Upper lobe of left lung (tissue), 6 donors: ENCODE measurements around the gene CRB1. TPM values are rescaled to one million over a fixed set of nuclear protein-coding genes. Genes with fewer than 3 reads are reported as not detected.

Source experiments
- ATAC-seq, 2 donors: fragments of 200-7000 bp; cut with Tn5 transposase; one replicate each; pipeline ENCODE4 v1.9.1; 2022; ENCODE audit warnings: mild to moderate bottlenecking in 2 of 2, moderate library complexity in 2 of 2; ENCODE audit not compliant: low FRiP score in 2 of 2
- DNase-seq, 2 donors: peaks; one replicate each; pipeline ENCODE4 v3.0.0-alpha.2; 2019 to 2020
- H3K27ac ChIP-seq, 4 donors: fragments of 200-600 bp; sonication (generic); one replicate each; pipeline ENCODE4 v1.5.1; 2016 to 2019
- H3K27me3 ChIP-seq, 4 donors: fragments of 200-600 bp; sonication (generic); one replicate each; pipeline ENCODE4 v1.5.1; 2017 to 2019
- H3K36me3 ChIP-seq, 4 donors: fragments of 200-600 bp; sonication (generic); one replicate each; pipeline ENCODE4 v1.5.1; 2016 to 2019
- H3K4me1 ChIP-seq, 4 donors: fragments of 200-600 bp; sonication (generic); one replicate each; pipeline ENCODE4 v1.5.1; 2018 to 2019
- H3K4me3 ChIP-seq, 4 donors: fragments of 200-600 bp; sonication (generic); one replicate each; pipeline ENCODE4 v1.5.1; 2017 to 2019; ENCODE audit warnings: mild to moderate bottlenecking in 2 of 4, moderate library complexity in 1 of 4
- H3K9me3 ChIP-seq, 4 donors: fragments of 200-600 bp; sonication (generic); one replicate each; pipeline ENCODE4 v1.5.1; 2018 to 2019
- EP300 ChIP-seq, 4 donors: sonication (generic); formaldehyde crosslinking; IDR thresholded peaks; one replicate each; pipeline ENCODE4 v1.5.1; 2017; ENCODE audit warnings: antibody characterized with exemption in 4 of 4, control low read depth in 2 of 4
- POLR2A ChIP-seq, 4 donors: fragments of 450-650 bp; IDR thresholded peaks; one replicate each; pipeline ENCODE4 v1.5.1; 2016 to 2017; ENCODE audit warnings: antibody characterized with exemption in 4 of 4, mild to moderate bottlenecking in 2 of 4
- POLR2AphosphoS5 ChIP-seq, 2 donors: sonication (generic); formaldehyde crosslinking; IDR thresholded peaks; one replicate each; pipeline ENCODE4 v1.5.1; 2017; ENCODE audit warnings: antibody characterized with exemption in 2 of 2
- WGBS, 2 donors: methylation state at CpG; one replicate each; pipeline ENCODE4 v1.1.5; 2017 to 2018; 5-methylcytosine and 5-hydroxymethylcytosine counted together
- total RNA-seq, 6 donors: library from RNA; depleted of rRNA in 4 of 6; stranded (reverse); fragments of >200 nt in 4 of 6; gene quantifications; one replicate each; pipeline versions ENCODE4 v1.1.0 to v1.2.1, GENCODE V29; 2016 to 2021
- TF ChIP-seq, protein P1 (sequence below), 6 experiments: fragments of 450-650 bp in 4 of 6; fragments of 200-600 bp in 2 of 6; sonication (generic) in 2 of 6; IDR thresholded peaks; one replicate each; pipeline ENCODE4 v1.5.1; 2016 to 2019; ENCODE audit warnings: antibody characterized with exemption in 6 of 6
- donor health status: DM: no; HTN: no; CAD: no; lungs with moderate emphysema.
- donor health status: DM: no; HTN: yes; CAD: no; lungs with severe emphysema.

The CRB1 gene
- total RNA-seq, 6 donors from 2014 or later: 0.11 to 0.98 (median 0.15) TPM; not detected in 1

DNA sequence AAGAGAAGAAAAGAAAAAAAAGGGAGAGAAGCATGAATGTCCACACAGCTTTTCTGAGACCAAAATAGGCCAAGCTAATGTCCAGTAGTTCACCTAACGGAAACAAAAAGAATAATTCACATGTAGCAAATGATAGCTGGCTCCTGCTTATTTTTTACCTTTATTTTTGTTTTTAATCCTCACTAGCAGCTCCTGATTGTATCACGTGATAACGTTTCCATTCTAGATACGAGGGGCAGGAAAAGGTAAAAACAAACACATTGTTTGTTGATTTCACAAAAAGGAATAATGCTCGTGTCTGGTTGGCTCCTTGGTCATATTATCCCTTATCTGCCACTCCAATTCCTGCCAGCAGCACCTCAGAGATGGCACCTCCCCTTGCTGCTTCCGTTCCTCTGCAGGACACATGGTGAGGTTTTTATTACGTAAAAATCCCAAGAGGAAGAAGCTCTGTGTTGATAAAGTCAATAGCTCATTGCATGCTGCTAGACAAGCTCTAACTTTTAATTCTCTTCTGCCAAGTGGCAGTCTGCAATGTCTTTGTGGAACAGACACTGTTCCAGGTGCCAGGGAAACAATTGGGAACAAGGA is 201.7 kb downstream of the CRB1 start:
- no peak overlapping the region for H3K4me3 ChIP-seq
- 44 to 53% methylated on average over 7 of the region's 7 CpGs for WGBS, 2 donors
- H3K36me3 ChIP-seq: no peaks in the 10 kb centered on the region
- DNase-seq: no peak
- no peak overlapping the region for H3K27ac ChIP-seq
- no peak for TF ChIP-seq EP300 (IDR thresholded peaks at IDR 0.05)
- TF ChIP-seq, protein P1, sequence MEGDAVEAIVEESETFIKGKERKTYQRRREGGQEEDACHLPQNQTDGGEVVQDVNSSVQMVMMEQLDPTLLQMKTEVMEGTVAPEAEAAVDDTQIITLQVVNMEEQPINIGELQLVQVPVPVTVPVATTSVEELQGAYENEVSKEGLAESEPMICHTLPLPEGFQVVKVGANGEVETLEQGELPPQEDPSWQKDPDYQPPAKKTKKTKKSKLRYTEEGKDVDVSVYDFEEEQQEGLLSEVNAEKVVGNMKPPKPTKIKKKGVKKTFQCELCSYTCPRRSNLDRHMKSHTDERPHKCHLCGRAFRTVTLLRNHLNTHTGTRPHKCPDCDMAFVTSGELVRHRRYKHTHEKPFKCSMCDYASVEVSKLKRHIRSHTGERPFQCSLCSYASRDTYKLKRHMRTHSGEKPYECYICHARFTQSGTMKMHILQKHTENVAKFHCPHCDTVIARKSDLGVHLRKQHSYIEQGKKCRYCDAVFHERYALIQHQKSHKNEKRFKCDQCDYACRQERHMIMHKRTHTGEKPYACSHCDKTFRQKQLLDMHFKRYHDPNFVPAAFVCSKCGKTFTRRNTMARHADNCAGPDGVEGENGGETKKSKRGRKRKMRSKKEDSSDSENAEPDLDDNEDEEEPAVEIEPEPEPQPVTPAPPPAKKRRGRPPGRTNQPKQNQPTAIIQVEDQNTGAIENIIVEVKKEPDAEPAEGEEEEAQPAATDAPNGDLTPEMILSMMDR (IDR thresholded peaks at IDR 0.05): no peak
- no peak for TF ChIP-seq POLR2AphosphoS5 (IDR thresholded peaks at IDR 0.05)
- no peak for TF ChIP-seq POLR2A (IDR thresholded peaks at IDR 0.05)
- no peak for ATAC-seq
- H3K9me3 ChIP-seq: no peaks in the 10 kb centered on the region
- H3K27me3 ChIP-seq: no peaks in the 10 kb centered on the region
- H3K4me1 ChIP-seq: no peaks in the 10 kb centered on the region

DNA sequence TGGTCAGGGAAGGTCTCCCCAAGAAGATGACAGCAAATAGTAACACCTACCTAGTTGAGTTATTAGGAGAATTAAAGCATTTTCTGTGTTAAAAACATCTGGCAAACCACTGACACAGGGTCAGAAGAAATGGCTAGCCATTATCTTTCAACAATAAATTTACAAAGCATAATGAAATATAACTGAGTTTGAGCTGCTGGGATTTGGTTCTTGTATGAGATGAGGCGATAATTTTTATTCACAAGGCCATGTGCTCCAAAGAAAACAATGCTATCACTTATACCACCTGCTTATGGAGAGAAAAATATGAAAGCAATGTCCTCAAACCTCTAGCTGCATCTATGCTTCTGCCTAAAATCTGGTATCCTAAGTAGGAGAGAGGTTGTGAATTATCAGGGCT is 202.3 kb downstream of the CRB1 start:
- Histone ChIP-seq H3K4me1 (no peaks in the 10 kb centered on the region), H3K36me3 (no peaks in the 10 kb centered on the region), H3K9me3 (no peaks in the 10 kb centered on the region), H3K27ac (no peak overlapping the region), H3K4me3 (no peak overlapping the region), H3K27me3 (no peaks in the 10 kb centered on the region)
- WGBS, 2 donors: 80 to 90% methylated on average over 1 of the region's 1 CpG
- DNase-seq: no peak
- ATAC-seq: no peak
- TF ChIP-seq, protein P1 (IDR thresholded peaks at IDR 0.05): no peak
- TF ChIP-seq POLR2A (IDR thresholded peaks at IDR 0.05) (no peak), POLR2AphosphoS5 (IDR thresholded peaks at IDR 0.05) (no peak), EP300 (IDR thresholded peaks at IDR 0.05) (no peak)

DNA sequence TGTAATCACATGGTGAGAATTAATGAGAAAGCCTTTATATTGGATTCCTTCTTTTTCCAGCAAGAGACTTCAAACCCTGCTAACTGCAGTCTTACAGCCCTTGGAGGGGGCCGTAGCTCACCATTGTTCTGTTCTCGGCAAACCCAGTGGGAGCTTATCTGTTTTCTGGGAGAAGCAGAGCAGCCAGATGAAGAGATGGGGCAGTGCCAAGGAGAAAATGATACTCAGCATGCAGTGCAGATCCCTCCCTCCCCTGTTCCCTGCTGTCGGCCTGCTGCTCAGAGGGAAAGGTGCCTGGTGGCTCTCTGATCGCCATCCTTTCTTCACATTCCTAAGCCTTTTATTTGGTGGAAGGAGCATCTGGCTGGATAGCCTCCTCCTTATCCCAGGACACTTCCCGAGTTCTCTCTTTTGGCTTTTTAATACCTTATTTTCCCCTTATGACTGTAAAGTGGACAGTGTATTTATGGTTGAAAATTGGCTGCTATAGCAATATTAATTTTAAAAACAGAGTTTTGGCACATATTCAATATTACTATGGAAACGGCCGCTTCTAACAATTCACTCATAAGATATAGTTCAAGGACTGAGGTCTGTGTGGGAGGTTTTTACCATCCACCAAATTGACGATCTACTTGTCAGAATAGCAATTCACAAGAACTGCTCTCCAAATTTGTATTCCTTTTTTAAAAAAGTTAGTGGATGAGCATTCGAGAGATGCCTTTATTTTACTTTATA is 203.4 kb downstream of the CRB1 start:
- Histone ChIP-seq H3K4me3 (no peak overlapping the region), H3K9me3 (no peaks in the 10 kb centered on the region), H3K4me1 (no peaks in the 10 kb centered on the region), H3K27ac (no peak overlapping the region), H3K36me3 (no peaks in the 10 kb centered on the region), H3K27me3 (no peaks in the 10 kb centered on the region)
- ATAC-seq (peak in 1 of 2 donors; percentile 34), DNase-seq (no peak)
- WGBS, 2 donors: 66 to 68% methylated on average over 9 of the region's 9 CpGs
- TF ChIP-seq, protein P1 (IDR thresholded peaks at IDR 0.05): no peak
- TF ChIP-seq EP300 (IDR thresholded peaks at IDR 0.05) (no peak), POLR2A (IDR thresholded peaks at IDR 0.05) (no peak), POLR2AphosphoS5 (IDR thresholded peaks at IDR 0.05) (no peak)

DNA sequence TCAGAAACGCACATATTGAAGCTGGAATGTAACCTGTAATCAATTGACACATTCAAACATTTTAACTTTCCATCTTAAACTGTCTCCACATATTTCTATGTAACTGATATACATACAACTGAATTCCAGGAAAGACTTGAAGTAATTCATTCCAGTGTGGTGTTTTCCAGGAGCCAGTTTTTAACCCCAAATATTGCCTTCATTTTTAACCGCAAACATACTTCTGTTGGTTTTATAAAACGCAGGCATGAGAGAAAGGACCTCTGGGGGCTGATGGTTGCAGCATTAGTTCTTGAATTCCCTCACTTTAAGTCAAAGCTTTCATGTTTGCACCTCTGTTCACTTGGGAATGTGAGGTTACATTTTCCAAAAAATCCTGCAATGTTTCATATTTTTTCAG is 204.1 kb downstream of the CRB1 start:
- WGBS, 2 donors: 88 to 90% methylated on average over 3 of the region's 3 CpGs
- Histone ChIP-seq H3K4me3 (no peak overlapping the region), H3K4me1 (no peaks in the 10 kb centered on the region)

More for the DNA sequence above, 204.1 kb downstream of the CRB1 start:
- DNase-seq: no peak
- TF ChIP-seq POLR2AphosphoS5 (IDR thresholded peaks at IDR 0.05): no peak
- no peak for TF ChIP-seq EP300 (IDR thresholded peaks at IDR 0.05)
- TF ChIP-seq POLR2A (IDR thresholded peaks at IDR 0.05): no peak
- TF ChIP-seq, protein P1 (IDR thresholded peaks at IDR 0.05): no peak
- Histone ChIP-seq H3K27me3 (no peaks in the 10 kb centered on the region), H3K36me3 (no peaks in the 10 kb centered on the region), H3K27ac (no peak overlapping the region), H3K9me3 (no peaks in the 10 kb centered on the region)
- no peak for ATAC-seq
